Measurements from ENCODE around the gene GREB1. TPM values are rescaled to one million over a fixed set of nuclear protein-coding genes. Genes with fewer than 3 reads are reported as not detected.
A peak's percentile ranks its signal among the peaks of the same experiment; 100 is the strongest.

The GREB1 gene
- total and polyA plus RNA-seq, 2 of the 13 experiments (the other 11 are each of a cell fraction or from before 2014, with no cell fraction given) = 31.3 to 61.2 TPM

- TF ChIP-seq ZNF512B (CRISPR knock-in tag; IDR thresholded peaks at IDR 0.05; ENCODE audit: borderline replicate concordance) = 0 out of 2 replicates have a peak, but pooled peaks have one; percentile 59
- TF ChIP-seq TCF7 (IDR thresholded peaks at IDR 0.05; ENCODE audit: low read depth) = peak; percentile 86
- peak; percentile 67; the same call in 1 of the 2 replicates for TF ChIP-seq ZNF605 (CRISPR knock-in tag; IDR thresholded peaks at IDR 0.05)
- 0 out of 2 replicates have a peak, but pooled peaks have one; percentile 48 for TF ChIP-seq TOE1 (CRISPR knock-in tag; IDR thresholded peaks at IDR 0.05)
- peak; percentile 21; the same call in 1 of the 2 replicates for TF ChIP-seq ZBTB34 (CRISPR knock-in tag; IDR thresholded peaks at IDR 0.05)
- TF ChIP-seq ONECUT2 (CRISPR knock-in tag; IDR thresholded peaks at IDR 0.05) = no peak
- peak; percentile 48 for TF ChIP-seq TEAD3 (CRISPR knock-in tag; optimal IDR thresholded peaks at IDR 0.05; ENCODE audit: borderline replicate concordance)
- no peak for TF ChIP-seq PRPF4 (IDR thresholded peaks at IDR 0.05; ENCODE audit: low read depth, low read length, poor library complexity, severe bottlenecking)
- no peak for TF ChIP-seq ZNF704 (CRISPR knock-in tag; IDR thresholded peaks at IDR 0.05; ENCODE audit: borderline replicate concordance)
- peak; percentile 41; the same call in 1 of the 2 replicates for TF ChIP-seq ZNF792 (CRISPR knock-in tag; IDR thresholded peaks at IDR 0.05)
- peak in 1 of 2 experiments; percentile 64; a peak in 2 of 4 replicates for TF ChIP-seq EP300 (IDR thresholded peaks at IDR 0.05; ENCODE audit: low read depth in 2 of 2, low read length in 2 of 2)
- TF ChIP-seq EP300 (CRISPR knock-in tag; IDR thresholded peaks at IDR 0.05; ENCODE audit: borderline replicate concordance) = no peak; the same call in 1 of the 2 replicates
- TF ChIP-seq RAD21 (CRISPR knock-in tag; IDR thresholded peaks at IDR 0.05) = peak; percentile 89; the same call in 1 of the 2 replicates
- TF ChIP-seq PITX1 (CRISPR knock-in tag; IDR thresholded peaks at IDR 0.05) = peak; percentile 85
- TF ChIP-seq BCL6 (CRISPR knock-in tag; IDR thresholded peaks at IDR 0.05) = 0 out of 2 replicates have a peak, but pooled peaks have one; percentile 3
- TF ChIP-seq ZBTB25 (CRISPR knock-in tag; IDR thresholded peaks at IDR 0.05) = peak; percentile 39; the same call in 1 of the 2 replicates
- peak; percentile 79; the same call in 1 of the 2 replicates for TF ChIP-seq MEF2D (CRISPR knock-in tag; IDR thresholded peaks at IDR 0.05)
- peak; percentile 49; the same call in 1 of the 2 replicates for TF ChIP-seq ZBTB20 (CRISPR knock-in tag; IDR thresholded peaks at IDR 0.05; ENCODE audit: borderline replicate concordance, low read depth)
- no peak for TF ChIP-seq GABPA (IDR thresholded peaks at IDR 0.05; ENCODE audit: low read depth, low read length)
- peak; percentile 53 for TF ChIP-seq GABPA (CRISPR knock-in tag; IDR thresholded peaks at IDR 0.05; ENCODE audit: low read depth)
- TF ChIP-seq ZNF331 (CRISPR knock-in tag; IDR thresholded peaks at IDR 0.05) = peak; percentile 18
- TF ChIP-seq ZFP37 (CRISPR knock-in tag; IDR thresholded peaks at IDR 0.05; ENCODE audit: borderline replicate concordance) = peak; percentile 61; the same call in 1 of the 2 replicates
- no peak for TF ChIP-seq NFKBIZ (CRISPR knock-in tag; IDR thresholded peaks at IDR 0.05)
- TF ChIP-seq ZNF713 (CRISPR knock-in tag; IDR thresholded peaks at IDR 0.05) = no peak
These were observed 49.3 kb downstream of the GREB1 start (continued) for GRCh38 chr2:11582862-11583752.

Measured in HepG2 (cell line).